ENCODE data around the gene OPA3. TPM values are rescaled to one million over a fixed set of nuclear protein-coding genes. Genes with fewer than 3 reads are reported as not detected.

Gene OPA3
- total RNA-seq, 2 donors from 2014 or later, result 12.9 to 15.4 TPM

DNA sequence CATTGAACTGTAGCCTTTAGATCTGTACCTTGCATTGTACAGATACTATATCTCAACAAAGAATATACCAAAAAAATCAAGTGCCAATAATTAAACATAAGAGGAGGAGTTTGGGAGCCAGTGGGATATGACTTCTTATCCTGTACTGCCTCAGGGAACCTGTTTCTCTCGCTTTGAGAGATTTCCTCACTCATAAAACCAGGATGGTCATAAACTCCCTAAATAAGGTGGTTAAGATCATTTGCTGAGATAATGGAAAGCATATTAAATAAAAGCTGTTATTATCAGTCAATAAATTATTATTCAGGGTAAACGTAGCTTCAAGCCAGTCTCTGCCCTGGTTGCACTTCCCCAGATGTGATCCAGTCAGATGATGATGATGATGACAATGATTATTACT lies 17.0 kb downstream of the OPA3 start:
- Histone ChIP-seq H3K9me3 (ENCODE audit: control insufficient read depth, low read length) (no peaks in the 10 kb centered on the region), H3K4me1 (ENCODE audit: control insufficient read depth, insufficient read depth, low read length) (no peaks in the 10 kb centered on the region), H3K9ac (ENCODE audit: extremely low read depth, low read length, poor library complexity, severe bottlenecking) (no peak overlapping the region), H3K36me3 (ENCODE audit: control insufficient read depth, insufficient read depth, low read length) (no peaks in the 10 kb centered on the region), H3K27ac (ENCODE audit: low read depth, low read length) (no peak overlapping the region), H3K4me3 (ENCODE audit: low read length) (no peak overlapping the region), H3K27me3 (ENCODE audit: control insufficient read depth, insufficient read depth, low read length, poor library complexity, severe bottlenecking) (no peaks in the 10 kb centered on the region)
- WGBS, 2 experiments (ENCODE audit: insufficient coverage in 1 of 2, insufficient read length in 1 of 2), result 100% methylated on average over 2 of the region's 2 CpGs; no CpG with 5 or more reads in 1 of the 2 experiments
- DNase-seq, result no peak
- Mint-ChIP-seq H3K36me3 (ENCODE audit: low read depth) (peaks cover 6% of the 10 kb centered on the region), H3K4me1 (peaks cover 6% of the 10 kb centered on the region), H3K4me3 (no peak overlapping the region), H3K27ac (no peak overlapping the region), H3K9me3 (no peaks in the 10 kb centered on the region), H3K27me3 (ENCODE audit: insufficient read depth) (no peaks in the 10 kb centered on the region)
- TF ChIP-seq, protein P1, sequence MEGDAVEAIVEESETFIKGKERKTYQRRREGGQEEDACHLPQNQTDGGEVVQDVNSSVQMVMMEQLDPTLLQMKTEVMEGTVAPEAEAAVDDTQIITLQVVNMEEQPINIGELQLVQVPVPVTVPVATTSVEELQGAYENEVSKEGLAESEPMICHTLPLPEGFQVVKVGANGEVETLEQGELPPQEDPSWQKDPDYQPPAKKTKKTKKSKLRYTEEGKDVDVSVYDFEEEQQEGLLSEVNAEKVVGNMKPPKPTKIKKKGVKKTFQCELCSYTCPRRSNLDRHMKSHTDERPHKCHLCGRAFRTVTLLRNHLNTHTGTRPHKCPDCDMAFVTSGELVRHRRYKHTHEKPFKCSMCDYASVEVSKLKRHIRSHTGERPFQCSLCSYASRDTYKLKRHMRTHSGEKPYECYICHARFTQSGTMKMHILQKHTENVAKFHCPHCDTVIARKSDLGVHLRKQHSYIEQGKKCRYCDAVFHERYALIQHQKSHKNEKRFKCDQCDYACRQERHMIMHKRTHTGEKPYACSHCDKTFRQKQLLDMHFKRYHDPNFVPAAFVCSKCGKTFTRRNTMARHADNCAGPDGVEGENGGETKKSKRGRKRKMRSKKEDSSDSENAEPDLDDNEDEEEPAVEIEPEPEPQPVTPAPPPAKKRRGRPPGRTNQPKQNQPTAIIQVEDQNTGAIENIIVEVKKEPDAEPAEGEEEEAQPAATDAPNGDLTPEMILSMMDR (conservative IDR thresholded peaks at IDR 0.05), result no peak

DNA sequence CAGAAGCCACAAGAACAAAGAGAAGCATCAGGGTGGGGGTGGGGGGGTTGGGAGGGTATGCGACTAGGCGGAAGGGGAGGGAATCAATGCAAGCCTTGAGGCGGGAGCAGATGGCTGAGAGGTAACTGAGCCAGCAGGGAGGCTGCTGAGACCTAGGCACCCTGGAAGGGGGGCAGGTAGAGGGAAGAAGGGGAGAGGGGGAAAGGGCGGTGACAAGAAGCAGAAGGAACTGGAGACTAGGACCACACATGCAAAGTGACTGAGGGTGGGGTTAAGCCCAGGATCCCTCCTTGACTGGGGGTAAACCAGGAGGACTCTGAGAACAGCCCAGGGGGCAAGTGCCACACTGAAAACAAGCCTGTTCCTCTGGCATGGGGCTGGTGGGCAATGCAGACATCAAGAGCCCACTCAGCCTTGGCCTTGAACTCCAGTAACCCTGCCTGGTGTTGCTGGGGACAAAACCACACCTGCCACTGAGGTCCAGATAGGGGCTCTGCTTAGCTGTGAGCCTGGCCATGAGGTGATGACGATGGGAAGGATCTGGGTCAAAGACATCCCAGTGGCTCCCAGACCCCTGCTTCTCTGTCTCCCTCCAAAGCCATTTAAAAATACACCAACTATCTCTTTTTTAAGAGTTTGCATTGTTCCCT lies 20.3 kb downstream of the OPA3 start:
- Histone ChIP-seq H3K9me3 (ENCODE audit: control insufficient read depth, low read length) (no peaks in the 10 kb centered on the region), H3K9ac (ENCODE audit: extremely low read depth, low read length, poor library complexity, severe bottlenecking) (no peak overlapping the region), H3K4me1 (ENCODE audit: control insufficient read depth, insufficient read depth, low read length) (no peaks in the 10 kb centered on the region), H3K27me3 (ENCODE audit: control insufficient read depth, insufficient read depth, low read length, poor library complexity, severe bottlenecking) (no peaks in the 10 kb centered on the region), H3K4me3 (ENCODE audit: low read length) (no peak overlapping the region), H3K27ac (ENCODE audit: low read depth, low read length) (no peak overlapping the region), H3K36me3 (ENCODE audit: control insufficient read depth, insufficient read depth, low read length) (no peaks in the 10 kb centered on the region)
- no peaks in the 10 kb centered on the region for H3K9me3 Mint-ChIP-seq
- H3K27ac Mint-ChIP-seq, result no peak overlapping the region
- peak; percentile 81 for DNase-seq
- peaks cover 6% of the 10 kb centered on the region for H3K4me1 Mint-ChIP-seq
- TF ChIP-seq, protein P1 (conservative IDR thresholded peaks at IDR 0.05), result no peak
- WGBS, 2 experiments (ENCODE audit: insufficient coverage in 1 of 2, insufficient read length in 1 of 2), result 50 to 61% methylated on average over 2 to 5 of the region's 5 CpGs
- no peaks in the 10 kb centered on the region for H3K27me3 Mint-ChIP-seq (ENCODE audit: insufficient read depth)
- H3K36me3 Mint-ChIP-seq (ENCODE audit: low read depth), result peaks cover 6% of the 10 kb centered on the region
- H3K4me3 Mint-ChIP-seq, result no peak overlapping the region

DNA sequence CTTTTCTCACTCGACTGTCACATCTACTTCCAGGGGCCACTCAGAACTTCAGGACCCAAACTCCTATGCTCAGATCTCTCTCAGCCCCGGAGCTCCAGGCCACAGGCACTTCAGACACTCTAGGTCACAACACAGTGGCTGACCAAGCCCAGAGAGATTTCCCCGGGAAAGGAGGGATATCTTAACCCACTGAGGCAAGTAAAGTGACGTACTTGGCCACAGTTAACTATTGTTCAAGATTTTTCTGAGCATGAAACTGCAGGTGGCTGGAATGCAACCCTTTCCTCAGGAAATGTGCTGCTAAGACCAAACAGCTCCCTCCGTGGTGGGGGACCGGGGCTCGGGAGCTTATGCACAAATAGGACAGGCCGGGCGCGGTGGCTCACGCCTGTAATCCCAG lies 23.9 kb downstream of the OPA3 start:
- no peak for DNase-seq
- H3K36me3 ChIP-seq (ENCODE audit: control insufficient read depth, insufficient read depth, low read length), result no peaks in the 10 kb centered on the region
- Mint-ChIP-seq H3K27ac (no peak overlapping the region), H3K27me3 (ENCODE audit: insufficient read depth) (no peaks in the 10 kb centered on the region), H3K4me1 (peaks cover 6% of the 10 kb centered on the region), H3K36me3 (ENCODE audit: low read depth) (peaks cover 6% of the 10 kb centered on the region), H3K4me3 (no peak overlapping the region), H3K9me3 (no peaks in the 10 kb centered on the region)
- no peak overlapping the region for H3K27ac ChIP-seq (ENCODE audit: low read depth, low read length)
- H3K4me1 ChIP-seq (ENCODE audit: control insufficient read depth, insufficient read depth, low read length), result no peaks in the 10 kb centered on the region
- TF ChIP-seq, protein P1 (conservative IDR thresholded peaks at IDR 0.05), result no peak
- WGBS, 2 experiments (ENCODE audit: insufficient coverage in 1 of 2, insufficient read length in 1 of 2), result 85 to 95% methylated on average over 2 to 10 of the region's 11 CpGs
- H3K4me3 ChIP-seq (ENCODE audit: low read length), result no peak overlapping the region
- H3K9me3 ChIP-seq (ENCODE audit: control insufficient read depth, low read length), result no peaks in the 10 kb centered on the region
- no peaks in the 10 kb centered on the region for H3K27me3 ChIP-seq (ENCODE audit: control insufficient read depth, insufficient read depth, low read length, poor library complexity, severe bottlenecking)
- H3K9ac ChIP-seq (ENCODE audit: extremely low read depth, low read length, poor library complexity, severe bottlenecking), result no peak overlapping the region

All from endodermal cell (in vitro differentiated cells).